Activated CD4-positive, alpha-beta T cell treated with anti-CD3 and anti-CD28 coated beads, Interleukin-2, Interleukin-4, amounts not matched to agents 100 ng/mL and 50 ng/mL, durations not matched to agents 16 hours and 8 hours (primary cell): ENCODE measurements around the gene PACS2.
"Not testable (repeated sequence)": the region's sequence is repeated elsewhere in the genome, so short reads cannot be mapped to it uniquely, and the experiment has no call there.

Experiments
- DNase-seq: peaks from one replicate; pipeline ENCODE4 v3.0.0-alpha.2; 2020; ENCODE audit warnings: low spot score

The PACS2 gene

GRCh38 chr14:105288936-105289335 is 25.6 kb upstream of the PACS2 start:
- not testable (repeated sequence) for DNase-seq

- no peak for DNase-seq
These were observed 23.8 kb upstream of the PACS2 start for GRCh38 chr14:105290621-105291346.

GRCh38 chr14:105292826-105293711 is 21.5 kb upstream of the PACS2 start:
- peak; percentile 62 for DNase-seq

GRCh38 chr14:105294142-105294597 is 20.4 kb upstream of the PACS2 start:
- DNase-seq: peak; percentile 76

- DNase-seq: not testable (repeated sequence)
These were observed 17.2 kb upstream of the PACS2 start for GRCh38 chr14:105297311-105297710.

GRCh38 chr14:105299654-105300541 is 14.7 kb upstream of the PACS2 start:
- DNase-seq: no peak

- peak; percentile 95 for DNase-seq
These were observed 13.9 kb upstream of the PACS2 start, which contains the start of gene BRF1 for GRCh38 chr14:105300542-105301102. Gene BRF1, minus strand, starts transcription at chr14:105301001. Its CDS starts 372 bp downstream, at chr14:105300629.

GRCh38 chr14:105301103-105301914 is 13.2 kb upstream of the PACS2 start:
- peak; percentile 99 for DNase-seq

GRCh38 chr14:105301915-105302249 is 12.7 kb upstream of the PACS2 start:
- not testable (repeated sequence) for DNase-seq

- DNase-seq: no peak
These were observed 10.6 kb upstream of the PACS2 start for GRCh38 chr14:105303949-105304348.

GRCh38 chr14:105304565-105304964 is 10.0 kb upstream of the PACS2 start:
- no peak for DNase-seq

- DNase-seq: no peak
These were observed 9.2 kb upstream of the PACS2 start for GRCh38 chr14:105305345-105305744.

GRCh38 chr14:105305791-105306190 is 8.8 kb upstream of the PACS2 start:
- no peak for DNase-seq

- no peak for DNase-seq
These were observed 7.4 kb upstream of the PACS2 start for GRCh38 chr14:105307052-105307727.

- no peak for DNase-seq
These were observed 5.2 kb upstream of the PACS2 start for GRCh38 chr14:105309371-105309770.

GRCh38 chr14:105311838-105312237 is 2.7 kb upstream of the PACS2 start:
- DNase-seq: no peak

- DNase-seq: no peak
These were observed 1.6 kb upstream of the PACS2 start for GRCh38 chr14:105312973-105313372.

- DNase-seq: no peak
These were observed 914 bp upstream of the PACS2 start for GRCh38 chr14:105313381-105314286.

GRCh38 chr14:105315211-105315721 is 718 bp downstream of the PACS2 start:
- DNase-seq: no peak
